ENCODE data around the gene RP9.

DNA sequence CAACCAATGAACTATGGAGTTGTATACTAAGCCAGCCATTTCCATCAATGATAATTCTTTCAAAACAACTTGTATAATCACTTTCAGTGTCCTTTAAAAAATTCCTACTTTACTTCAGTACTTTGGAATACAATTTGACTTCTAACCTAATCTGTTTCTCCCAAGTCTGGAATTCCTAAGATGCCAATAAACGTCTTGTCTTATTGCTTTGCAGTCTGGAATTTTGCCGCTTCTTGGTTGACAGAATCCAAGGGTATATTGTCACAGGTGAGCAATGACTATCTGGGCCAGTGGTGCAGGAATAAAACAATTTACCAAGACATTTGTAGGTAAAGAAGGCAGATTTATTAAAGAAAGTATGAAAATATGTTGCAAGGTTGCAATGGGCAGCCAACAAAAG, 21.8 kb downstream of the RP9 start:
- TF ChIP-seq, protein P1, sequence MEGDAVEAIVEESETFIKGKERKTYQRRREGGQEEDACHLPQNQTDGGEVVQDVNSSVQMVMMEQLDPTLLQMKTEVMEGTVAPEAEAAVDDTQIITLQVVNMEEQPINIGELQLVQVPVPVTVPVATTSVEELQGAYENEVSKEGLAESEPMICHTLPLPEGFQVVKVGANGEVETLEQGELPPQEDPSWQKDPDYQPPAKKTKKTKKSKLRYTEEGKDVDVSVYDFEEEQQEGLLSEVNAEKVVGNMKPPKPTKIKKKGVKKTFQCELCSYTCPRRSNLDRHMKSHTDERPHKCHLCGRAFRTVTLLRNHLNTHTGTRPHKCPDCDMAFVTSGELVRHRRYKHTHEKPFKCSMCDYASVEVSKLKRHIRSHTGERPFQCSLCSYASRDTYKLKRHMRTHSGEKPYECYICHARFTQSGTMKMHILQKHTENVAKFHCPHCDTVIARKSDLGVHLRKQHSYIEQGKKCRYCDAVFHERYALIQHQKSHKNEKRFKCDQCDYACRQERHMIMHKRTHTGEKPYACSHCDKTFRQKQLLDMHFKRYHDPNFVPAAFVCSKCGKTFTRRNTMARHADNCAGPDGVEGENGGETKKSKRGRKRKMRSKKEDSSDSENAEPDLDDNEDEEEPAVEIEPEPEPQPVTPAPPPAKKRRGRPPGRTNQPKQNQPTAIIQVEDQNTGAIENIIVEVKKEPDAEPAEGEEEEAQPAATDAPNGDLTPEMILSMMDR (conservative IDR thresholded peaks at IDR 0.05; ENCODE audit: low read depth, low read length): no peak
- TF ChIP-seq POLR2A (IDR thresholded peaks at IDR 0.05; ENCODE audit: low read depth, low read length) (no peak), NFE2L2 (IDR thresholded peaks at IDR 0.05; ENCODE audit: low read depth, low read length) (no peak), FOS (IDR thresholded peaks at IDR 0.05; ENCODE audit: low read depth, low read length) (no peak), RCOR1 (IDR thresholded peaks at IDR 0.05; ENCODE audit: insufficient replicate concordance, low read length) (no peak), RFX5 (IDR thresholded peaks at IDR 0.05; ENCODE audit: low read depth, low read length) (no peak), CEBPB (IDR thresholded peaks at IDR 0.05; ENCODE audit: low read depth, low read length) (no peak), MAFK (IDR thresholded peaks at IDR 0.05; ENCODE audit: low read depth, low read length) (no peak)
